KOPT-K1 (cell line): ENCODE results near the gene EYS.
"Not testable (repeated sequence)": the region's sequence is repeated elsewhere in the genome, so short reads cannot be mapped to it uniquely, and the experiment has no call there.

Experiments
- H3K27ac ChIP-seq: fragments of 200-600 bp; sonication (generic); 2 replicates; pipeline ENCODE4 v1.5.1; 2016; ENCODE audit warnings: antibody characterized with exemption, mild to moderate bottlenecking, low read depth, low read length; ENCODE audit not compliant: poor library complexity, severe bottlenecking
- H3K36me3 ChIP-seq: fragments of 200-600 bp; sonication (generic); 2 replicates; pipeline ENCODE4 v1.5.1; 2017; ENCODE audit warnings: antibody characterized with exemption, mild to moderate bottlenecking, low read length, moderate library complexity; ENCODE audit not compliant: insufficient read depth
- H3K9me3 ChIP-seq: fragments of 200-600 bp; sonication (generic); 2 replicates; pipeline ENCODE4 v1.5.1; 2017; ENCODE audit warnings: antibody characterized with exemption, low read length, mild to moderate bottlenecking; ENCODE audit not compliant: insufficient read depth, poor library complexity, severe bottlenecking

The EYS gene

GRCh38 chr6:64486578-64487351, 1220.3 kb downstream of the EYS start:
- Histone ChIP-seq H3K36me3 (no peaks in the 10 kb centered on the region), H3K27ac (no peak overlapping the region), H3K9me3 (no peaks in the 10 kb centered on the region)

GRCh38 chr6:64483956-64484499, 1223.0 kb downstream of the EYS start:
- Histone ChIP-seq H3K36me3 (no peaks in the 10 kb centered on the region), H3K27ac (no peak overlapping the region)

GRCh38 chr6:64482631-64483030, 1224.4 kb downstream of the EYS start:
- no peaks in the 10 kb centered on the region for H3K36me3 ChIP-seq
- H3K9me3 ChIP-seq = no peaks in the 10 kb centered on the region
- no peak overlapping the region for H3K27ac ChIP-seq

More at GRCh38 chr6:64483956-64484499, 1223.0 kb downstream of the EYS start:
- no peaks in the 10 kb centered on the region for H3K9me3 ChIP-seq

GRCh38 chr6:64479134-64479533, 1227.9 kb downstream of the EYS start:
- Histone ChIP-seq H3K27ac (no peak overlapping the region), H3K36me3 (no peaks in the 10 kb centered on the region), H3K9me3 (no peaks in the 10 kb centered on the region)

- Histone ChIP-seq H3K27ac (no peak overlapping the region), H3K36me3 (no peaks in the 10 kb centered on the region)
Observed at GRCh38 chr6:64477391-64477790, 1229.6 kb downstream of the EYS start.

GRCh38 chr6:64476935-64477334, 1230.1 kb downstream of the EYS start:
- Histone ChIP-seq H3K36me3 (no peaks in the 10 kb centered on the region), H3K9me3 (no peaks in the 10 kb centered on the region), H3K27ac (no peak overlapping the region)

More at GRCh38 chr6:64477391-64477790, 1229.6 kb downstream of the EYS start:
- no peaks in the 10 kb centered on the region for H3K9me3 ChIP-seq

- H3K36me3 ChIP-seq, H3K9me3 ChIP-seq, H3K27ac ChIP-seq: not testable (repeated sequence)
Observed at GRCh38 chr6:64469405-64469804, 1237.6 kb downstream of the EYS start.

GRCh38 chr6:64467656-64468055, 1239.4 kb downstream of the EYS start:
- Histone ChIP-seq H3K9me3 (no peaks in the 10 kb centered on the region), H3K36me3 (no peaks in the 10 kb centered on the region)

GRCh38 chr6:64459411-64459944, 1247.5 kb downstream of the EYS start:
- H3K9me3 ChIP-seq = no peaks in the 10 kb centered on the region

More at GRCh38 chr6:64467656-64468055, 1239.4 kb downstream of the EYS start:
- H3K27ac ChIP-seq = no peak overlapping the region

GRCh38 chr6:64448101-64448500, 1258.9 kb downstream of the EYS start:
- H3K36me3 ChIP-seq, H3K9me3 ChIP-seq, H3K27ac ChIP-seq: not testable (repeated sequence)

More at GRCh38 chr6:64459411-64459944, 1247.5 kb downstream of the EYS start:
- no peaks in the 10 kb centered on the region for H3K36me3 ChIP-seq
- no peak overlapping the region for H3K27ac ChIP-seq

GRCh38 chr6:64445038-64445437, 1262.0 kb downstream of the EYS start:
- no peaks in the 10 kb centered on the region for H3K36me3 ChIP-seq
- no peak overlapping the region for H3K27ac ChIP-seq
- no peaks in the 10 kb centered on the region for H3K9me3 ChIP-seq

GRCh38 chr6:64439274-64439673, 1267.8 kb downstream of the EYS start:
- Histone ChIP-seq H3K9me3 (no peaks in the 10 kb centered on the region), H3K36me3 (no peaks in the 10 kb centered on the region)

GRCh38 chr6:64437996-64438395, 1269.0 kb downstream of the EYS start:
- H3K9me3 ChIP-seq = no peaks in the 10 kb centered on the region
- H3K36me3 ChIP-seq = no peaks in the 10 kb centered on the region
- no peak overlapping the region for H3K27ac ChIP-seq

More at GRCh38 chr6:64439274-64439673, 1267.8 kb downstream of the EYS start:
- H3K27ac ChIP-seq = no peak overlapping the region

GRCh38 chr6:64429926-64430325, 1277.1 kb downstream of the EYS start:
- Histone ChIP-seq H3K27ac (no peak overlapping the region), H3K9me3 (no peaks in the 10 kb centered on the region)

GRCh38 chr6:64428186-64428585, 1278.8 kb downstream of the EYS start:
- H3K36me3 ChIP-seq = no peaks in the 10 kb centered on the region
- no peaks in the 10 kb centered on the region for H3K9me3 ChIP-seq
- H3K27ac ChIP-seq = no peak overlapping the region

More at GRCh38 chr6:64429926-64430325, 1277.1 kb downstream of the EYS start:
- no peaks in the 10 kb centered on the region for H3K36me3 ChIP-seq
